GM18858 (cell line): ENCODE results near the gene TEX52.
A peak's percentile ranks its signal among the peaks of the same experiment; 100 is the strongest.

Source experiments
- ATAC-seq: cut with Tn5 transposase; IDR thresholded peaks from one replicate; pipeline ENCODE4 v1.9.1; 2021; ENCODE audit not compliant: unreplicated experiment

TEX52 gene

GRCh38 chr12:2833327-2833726, 23.5 kb downstream of the TEX52 start:
- no peak for ATAC-seq

DNA sequence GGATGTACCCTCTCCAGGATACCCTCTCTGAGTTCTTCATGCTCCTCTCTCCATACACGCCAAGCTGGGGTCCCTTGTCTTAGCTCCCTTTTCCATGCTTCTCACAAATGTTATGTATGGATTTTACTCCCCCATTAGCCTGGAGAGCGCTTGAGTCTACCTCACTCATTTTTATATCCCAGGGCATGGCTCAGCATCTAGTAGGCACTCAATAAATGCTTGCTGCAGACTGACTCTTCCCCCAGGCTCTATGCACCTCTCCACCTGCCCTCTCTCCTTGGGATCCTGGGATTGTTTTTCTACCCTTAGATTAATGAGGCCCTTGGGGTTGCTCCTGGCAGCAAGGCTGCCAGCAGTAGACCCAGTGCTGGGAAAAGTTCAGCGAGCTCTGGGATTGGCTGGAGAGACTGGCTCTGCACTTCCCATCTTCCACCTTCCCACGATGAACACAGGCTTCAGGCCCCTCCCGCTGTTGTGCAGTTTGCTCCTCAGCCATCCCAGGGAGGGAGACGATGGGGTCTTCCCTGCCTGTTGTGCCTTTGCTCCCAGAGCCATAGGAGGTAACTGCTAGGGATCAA, 24.2 kb downstream of the TEX52 start:
- no peak for ATAC-seq

DNA sequence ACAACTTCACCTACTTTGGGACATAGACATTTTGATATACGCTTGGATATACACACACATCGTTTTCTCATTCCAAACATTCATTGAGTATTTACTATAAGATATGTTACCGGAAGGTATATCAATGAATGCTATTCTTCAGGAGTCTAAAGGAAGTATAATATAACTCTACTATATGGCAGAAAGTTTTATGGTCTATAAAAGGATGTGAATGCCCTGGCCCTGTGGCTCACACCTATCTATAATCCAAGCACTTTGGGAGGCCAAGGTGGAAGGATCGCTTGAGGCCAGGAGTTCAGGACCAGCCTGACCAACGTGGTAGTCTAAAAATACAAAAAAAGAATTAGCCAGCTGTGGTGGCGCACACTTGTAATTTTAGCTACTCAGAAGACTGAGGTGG, 27.6 kb downstream of the TEX52 start:
- no peak for ATAC-seq

- no peak for ATAC-seq
Measured at GRCh38 chr12:2826721-2827515, 29.9 kb downstream of the TEX52 start.

- no peak for ATAC-seq
Measured at GRCh38 chr12:2826036-2826435, 30.8 kb downstream of the TEX52 start.

- ATAC-seq = no peak
Measured at GRCh38 chr12:2825132-2825531, 31.7 kb downstream of the TEX52 start.

- ATAC-seq = no peak
Measured at GRCh38 chr12:2824541-2824940, 32.3 kb downstream of the TEX52 start.

GRCh38 chr12:2823483-2823882, 33.4 kb downstream of the TEX52 start:
- no peak for ATAC-seq

DNA sequence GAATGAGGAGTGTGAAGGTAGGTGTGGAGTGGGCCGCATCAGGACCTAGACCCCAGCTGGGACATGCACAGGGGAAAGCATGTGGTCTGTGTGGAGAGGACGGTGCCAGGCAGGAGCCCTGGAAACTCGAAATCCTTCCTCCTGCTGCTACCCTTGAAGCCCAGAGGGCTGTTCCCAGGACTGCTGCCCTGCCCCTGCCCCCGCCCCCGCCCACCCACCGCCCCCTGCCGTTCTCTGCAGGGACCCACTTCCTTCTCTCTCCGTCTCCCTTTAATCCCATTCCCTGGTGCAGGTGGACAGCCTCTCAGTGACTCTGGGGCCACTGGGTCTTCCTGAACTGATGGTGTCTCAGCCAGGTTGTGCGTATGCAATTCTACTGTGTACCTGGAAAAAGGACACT, 36.4 kb downstream of the TEX52 start:
- ATAC-seq = no peak

DNA sequence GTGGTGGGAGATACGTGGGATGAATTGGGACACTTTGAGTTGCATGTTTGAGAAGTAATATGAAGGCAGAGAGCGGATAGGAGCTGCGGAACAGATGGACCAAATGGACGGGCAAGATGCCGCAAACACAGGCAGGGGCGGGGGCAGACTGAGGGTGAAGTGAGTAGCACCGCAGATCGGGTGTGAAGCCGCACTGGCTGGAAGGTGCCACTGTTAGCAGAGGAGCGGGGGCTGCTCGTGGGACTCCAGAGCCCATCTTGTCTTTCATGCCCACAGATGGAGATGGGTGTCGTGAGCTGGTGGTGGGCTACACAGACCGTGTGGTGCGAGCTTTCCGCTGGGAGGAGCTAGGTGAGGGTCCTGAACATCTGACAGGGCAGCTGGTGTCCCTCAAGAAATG, 37.0 kb downstream of the TEX52 start:
- no peak for ATAC-seq

DNA sequence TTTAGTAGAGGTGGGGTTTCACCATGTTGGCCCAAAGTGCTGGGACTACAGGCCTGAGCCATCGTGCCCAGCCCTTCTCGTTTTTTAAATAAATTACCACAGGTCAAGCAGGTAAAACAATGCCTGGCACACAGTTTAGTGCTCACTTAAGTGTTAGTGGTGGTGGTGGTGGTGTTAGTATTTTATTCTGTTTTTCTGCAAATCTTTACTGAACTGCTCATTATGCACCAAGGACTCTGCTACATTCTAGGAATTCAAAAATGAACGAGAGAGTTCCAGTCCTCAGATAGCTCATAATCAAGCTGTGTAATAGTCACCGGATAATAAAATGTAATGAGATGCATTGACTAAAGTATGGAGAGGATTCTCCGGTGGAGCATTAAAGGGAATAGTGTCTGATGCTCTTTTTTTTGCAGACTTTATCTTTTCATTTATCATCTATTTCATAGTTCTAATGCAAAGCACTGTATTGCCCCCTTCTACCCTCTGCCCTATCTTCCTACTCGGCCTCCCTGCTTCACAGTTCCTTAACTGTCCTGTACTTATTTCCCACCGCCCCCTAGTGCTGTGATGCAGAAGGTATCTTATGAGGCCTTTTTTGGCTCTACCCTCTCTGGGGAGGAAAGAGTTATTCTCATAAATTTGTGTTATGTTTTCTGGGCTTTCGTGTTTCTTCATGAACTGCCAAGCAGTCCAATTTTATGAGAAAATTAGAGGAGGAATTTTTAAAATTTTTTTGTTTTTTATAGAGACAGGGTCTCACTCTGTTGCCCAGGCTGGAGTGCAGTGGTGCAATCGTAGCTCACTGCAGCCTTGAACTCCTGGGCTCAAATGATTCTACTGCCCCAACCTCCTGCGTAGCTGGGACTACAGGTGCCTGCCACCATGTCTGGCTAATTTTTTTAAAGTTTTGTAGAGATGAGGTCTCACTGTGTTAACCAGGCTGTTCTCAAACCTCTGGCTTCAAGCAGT, 43.3 kb downstream of the TEX52 start:
- ATAC-seq = peak; percentile 26

DNA sequence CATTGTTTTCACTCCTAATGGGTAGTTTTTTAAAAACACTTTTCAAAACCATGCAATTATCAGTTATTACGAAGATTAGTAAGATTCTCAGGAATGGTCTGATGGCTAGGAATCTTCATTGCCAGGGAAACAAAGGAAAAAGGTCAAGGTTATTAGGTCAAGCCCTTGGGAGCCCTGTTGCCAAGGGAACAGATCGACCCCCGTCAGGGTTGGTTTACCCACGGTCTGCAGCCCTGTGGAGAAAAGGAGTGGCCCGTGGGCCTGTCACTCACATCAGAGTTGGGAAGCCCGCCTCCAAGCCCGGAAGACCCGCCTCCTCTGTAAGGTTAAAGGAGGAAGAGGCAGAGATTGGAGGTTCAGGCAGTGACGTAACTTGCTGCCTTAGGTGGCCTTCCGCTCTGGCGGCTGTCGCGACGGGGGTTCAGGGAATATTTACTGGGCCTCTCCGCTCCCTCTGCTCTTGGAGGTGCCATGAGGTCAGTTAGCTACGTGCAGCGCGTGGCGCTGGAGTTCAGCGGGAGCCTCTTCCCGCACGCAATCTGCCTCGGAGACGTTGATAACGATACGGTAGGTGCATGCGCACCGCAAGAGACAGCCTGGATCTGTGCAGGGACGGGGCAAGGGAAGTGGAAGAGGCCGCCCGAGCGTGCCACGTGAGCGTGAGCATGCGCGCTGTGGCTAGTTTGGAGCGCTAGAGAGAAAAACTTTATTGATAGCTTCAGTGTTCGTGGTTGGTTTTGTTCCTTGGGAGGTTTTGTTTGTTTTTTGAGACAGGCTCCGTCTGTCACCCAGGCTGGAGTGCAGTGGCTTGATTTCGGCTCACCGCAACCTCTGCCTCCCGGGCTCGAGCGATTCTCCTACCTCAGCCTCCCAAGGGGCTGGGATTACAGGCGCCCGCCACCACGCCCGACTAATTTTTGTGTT, 44.3 kb downstream of the TEX52 start, which contains the start of gene ITFG2:
Gene ITFG2, plus strand, starts transcription at position 379 of the 924 bp plus-strand sequence. Its CDS starts 93 bp downstream, at position 472.
- ATAC-seq = peak; percentile 78

GRCh38 chr12:2811801-2812200, 45.0 kb downstream of the TEX52 start:
- no peak for ATAC-seq

DNA sequence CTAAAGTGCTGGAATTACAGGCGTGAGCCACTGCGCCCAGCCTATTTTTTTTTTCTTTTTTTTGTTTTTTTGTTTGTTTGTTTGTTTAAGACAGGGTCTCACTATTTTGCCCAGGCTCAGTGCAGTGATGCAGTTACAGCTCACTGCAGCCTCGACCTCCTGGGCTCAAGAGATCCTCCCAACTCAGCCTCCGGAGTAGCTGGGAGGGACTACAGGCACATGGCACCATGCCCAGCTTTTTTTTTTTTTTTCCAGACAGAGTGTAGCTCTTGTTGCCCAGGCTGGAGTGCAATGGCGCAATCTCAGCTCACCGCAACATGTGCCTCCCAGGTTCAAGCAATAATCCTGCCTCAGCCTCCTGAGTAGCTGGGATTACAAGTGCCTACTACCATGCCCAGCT, 50.1 kb downstream of the TEX52 start:
- no peak for ATAC-seq

- ATAC-seq = no peak
Measured at GRCh38 chr12:2805143-2805520, 51.7 kb downstream of the TEX52 start.

DNA sequence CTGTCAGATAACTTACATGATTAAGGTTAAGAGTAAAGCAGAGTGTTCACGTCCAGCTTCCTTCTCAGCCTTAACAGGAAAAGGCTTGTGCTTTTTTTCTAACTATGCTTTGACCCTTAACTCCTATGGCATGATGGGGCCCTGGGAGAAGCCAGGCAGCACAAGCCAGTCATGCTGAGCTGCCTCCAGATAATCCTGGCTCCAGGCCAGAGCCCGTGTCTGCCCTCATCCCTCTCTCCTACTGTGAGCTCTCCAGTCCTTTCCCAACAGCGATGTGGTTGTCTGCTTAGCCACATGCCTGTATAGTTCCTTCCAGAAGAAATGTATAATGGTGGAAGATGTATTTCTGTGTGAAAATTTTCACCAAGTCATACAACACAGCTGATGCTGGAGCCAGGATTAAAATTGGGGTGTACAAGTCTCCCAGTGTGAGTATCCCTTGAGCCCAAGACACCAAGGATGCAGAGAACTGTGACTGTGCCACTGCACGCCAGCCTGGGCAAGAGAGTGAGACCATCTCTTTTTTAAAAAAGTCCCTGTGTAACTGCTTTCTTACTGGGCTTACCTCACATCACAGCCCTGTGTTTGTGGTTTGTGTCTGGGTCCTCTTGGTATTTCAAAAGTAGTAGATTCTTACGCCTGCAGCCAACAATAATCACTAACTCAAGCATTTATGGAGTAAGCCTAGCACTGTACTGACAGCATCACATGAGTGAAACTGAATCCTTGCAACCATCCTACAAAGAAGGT, 52.3 kb downstream of the TEX52 start:
- ATAC-seq = no peak

DNA sequence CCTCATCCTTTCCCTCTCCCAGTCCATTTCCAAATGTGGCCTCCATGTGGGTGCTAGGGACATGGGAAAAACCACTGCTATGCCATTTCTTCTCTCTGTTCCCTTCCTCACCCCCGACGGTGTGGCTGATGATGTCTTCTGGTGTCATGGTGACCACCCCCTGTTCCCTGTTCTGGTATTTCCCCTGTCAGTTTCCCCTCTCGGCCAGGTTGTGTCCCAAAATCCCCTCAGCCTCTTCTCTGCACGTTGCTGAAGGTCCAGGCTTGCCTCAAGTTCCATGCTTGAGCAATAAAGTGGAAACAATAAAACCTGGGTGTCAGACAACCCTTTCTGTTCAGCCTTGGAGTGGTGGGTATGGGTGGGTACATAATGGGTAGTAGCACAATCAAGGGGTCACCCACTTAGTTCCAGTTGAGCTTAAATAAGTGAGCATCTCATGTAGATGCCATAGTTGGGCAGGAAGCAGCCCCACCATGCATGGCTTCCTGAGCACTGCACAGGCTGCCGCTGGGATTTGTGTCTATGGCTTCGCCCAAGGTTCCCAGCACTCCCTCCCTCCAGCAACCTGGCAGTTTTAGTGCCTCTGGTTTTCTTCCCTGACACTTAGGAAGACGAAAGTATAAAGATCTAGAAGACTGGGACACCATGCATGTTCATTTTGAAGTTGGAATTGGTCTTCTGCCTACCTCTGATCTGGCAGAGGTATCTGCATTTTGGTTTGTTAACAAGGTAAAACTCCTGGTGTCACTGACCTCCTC, 53.0 kb downstream of the TEX52 start:
- ATAC-seq = no peak

DNA sequence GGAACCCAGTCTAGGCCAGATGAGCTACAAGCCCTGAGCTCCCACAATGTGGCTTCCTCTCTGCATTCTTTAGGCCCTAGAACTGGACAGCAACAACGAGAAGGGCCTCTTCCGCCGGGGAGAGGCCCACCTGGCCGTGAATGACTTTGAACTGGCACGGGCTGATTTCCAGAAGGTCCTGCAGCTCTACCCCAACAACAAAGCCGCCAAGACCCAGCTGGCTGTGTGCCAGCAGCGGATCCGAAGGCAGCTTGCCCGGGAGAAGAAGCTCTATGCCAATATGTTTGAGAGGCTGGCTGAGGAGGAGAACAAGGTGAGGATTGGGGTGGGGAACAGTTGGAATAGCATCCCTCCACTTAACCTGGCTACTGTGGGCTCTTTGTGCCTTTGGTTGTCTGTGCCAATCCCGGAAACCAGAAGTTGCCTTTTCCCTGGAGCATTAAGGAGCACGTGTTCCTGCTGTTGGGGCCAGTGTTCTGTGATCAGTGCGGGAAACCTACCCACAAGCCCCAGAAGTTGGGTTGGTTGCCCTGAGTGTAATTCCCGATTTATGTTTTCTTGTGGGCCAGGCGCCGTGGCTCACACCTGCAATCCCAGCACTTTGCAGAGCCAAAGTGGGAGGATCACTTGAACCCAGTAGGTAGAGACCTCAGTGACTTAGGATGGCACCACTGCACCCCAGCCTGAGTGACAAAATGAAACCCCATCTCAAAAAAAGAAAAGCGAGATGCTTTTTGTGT, 55.6 kb downstream of the TEX52 start:
- no peak for ATAC-seq
